Measurements from ENCODE around the gene ARL8A. TPM values are rescaled to one million over a fixed set of nuclear protein-coding genes. Genes with fewer than 3 reads are reported as not detected.

Gene ARL8A
- total RNA-seq, 2 donors from 2014 or later, result 30.3 to 57.0 TPM

GRCh38 chr1:202093858-202094257 lies 50.7 kb downstream of the ARL8A start:
- Histone ChIP-seq H3K36me3 (no peaks in the 10 kb centered on the region), H3K4me3 (no peak overlapping the region), H3K9ac (ENCODE audit: low read depth in 2 of 2, low read length in 2 of 2) (no peak overlapping the region), H3K9me3 (no peaks in the 10 kb centered on the region), H3K4me1 (no peaks in the 10 kb centered on the region), H3K27ac (no peak overlapping the region), H3K27me3 (no peaks in the 10 kb centered on the region)
- intact Hi-C loops (cut with DNase I), result no loop called here
- no peak for DNase-seq
- no peak for TF ChIP-seq CTCF (IDR thresholded peaks at IDR 0.05)

GRCh38 chr1:202090994-202091393 lies 53.5 kb downstream of the ARL8A start:
- DNase-seq, result no peak
- Histone ChIP-seq H3K9ac (ENCODE audit: low read depth in 2 of 2, low read length in 2 of 2) (peak overlapping the region in 1 of 2 donors; percentile 21), H3K36me3 (no peaks in the 10 kb centered on the region), H3K27me3 (no peaks in the 10 kb centered on the region), H3K27ac (no peak overlapping the region), H3K4me3 (no peak overlapping the region), H3K9me3 (no peaks in the 10 kb centered on the region), H3K4me1 (no peaks in the 10 kb centered on the region)
- TF ChIP-seq CTCF (IDR thresholded peaks at IDR 0.05), result no peak
- intact Hi-C loops (cut with DNase I), result no loop called here

GRCh38 chr1:202088206-202088605 lies 56.3 kb downstream of the ARL8A start:
- Histone ChIP-seq H3K27me3 (no peaks in the 10 kb centered on the region), H3K4me3 (no peak overlapping the region), H3K4me1 (no peaks in the 10 kb centered on the region), H3K9ac (ENCODE audit: low read depth in 2 of 2, low read length in 2 of 2) (peak overlapping the region in 1 of 2 donors; percentile 89), H3K36me3 (no peaks in the 10 kb centered on the region), H3K27ac (peak overlapping the region; percentile 88), H3K9me3 (no peaks in the 10 kb centered on the region)
- DNase-seq, result no peak
- TF ChIP-seq CTCF (IDR thresholded peaks at IDR 0.05), result no peak
- intact Hi-C loops (cut with DNase I), result no loop called here

- no peaks in the 10 kb centered on the region for H3K9me3 ChIP-seq
- TF ChIP-seq CTCF (IDR thresholded peaks at IDR 0.05), result no peak
- intact Hi-C loops (cut with DNase I), result loop anchor here (2.0 kb wide), 1 partner anchor 68 kb away; no protein-coding TSS in a partner anchor
- H3K9ac ChIP-seq (ENCODE audit: low read depth in 2 of 2, low read length in 2 of 2), result peak overlapping the region in 1 of 2 donors; percentile 89
- H3K4me3 ChIP-seq, result no peak overlapping the region
- peak; percentile 95 for DNase-seq
- H3K36me3 ChIP-seq, result no peaks in the 10 kb centered on the region
- no peaks in the 10 kb centered on the region for H3K4me1 ChIP-seq
- peak overlapping the region; percentile 88 for H3K27ac ChIP-seq
- H3K27me3 ChIP-seq, result no peaks in the 10 kb centered on the region
These were observed 57.8 kb downstream of the ARL8A start for GRCh38 chr1:202086579-202087350.

GRCh38 chr1:202085682-202086373 lies 58.7 kb downstream of the ARL8A start:
- H3K27me3 ChIP-seq, result no peaks in the 10 kb centered on the region
- H3K36me3 ChIP-seq, result no peaks in the 10 kb centered on the region
- peak; percentile 68 for DNase-seq
- no peak overlapping the region for H3K4me3 ChIP-seq
- H3K9me3 ChIP-seq, result no peaks in the 10 kb centered on the region
- intact Hi-C loops (cut with DNase I), result loop anchor here (2.0 kb wide), 1 partner anchor 67 kb away; no protein-coding TSS in a partner anchor
- peak overlapping the region; percentile 88 for H3K27ac ChIP-seq
- H3K4me1 ChIP-seq, result no peaks in the 10 kb centered on the region
- H3K9ac ChIP-seq (ENCODE audit: low read depth in 2 of 2, low read length in 2 of 2), result peak overlapping the region; percentile 48 to 89
- no peak for TF ChIP-seq CTCF (IDR thresholded peaks at IDR 0.05)
